Osteoblast (primary cell): ENCODE results near the gene SLC9A5. TPM values are rescaled to one million over a fixed set of nuclear protein-coding genes. Genes with fewer than 3 reads are reported as not detected.
A peak's percentile ranks its signal among the peaks of the same experiment; 100 is the strongest.

Source experiments
- DNase-seq: peaks from one replicate; pipeline ENCODE4 v3.0.0; 2011; ENCODE audit warnings: low spot score, mixed read lengths; ENCODE audit not compliant: insufficient read length; ENCODE audit errors: missing footprints
- H2AFZ ChIP-seq: 2 replicates; pipeline ENCODE4 v1.6.0; 2011; ENCODE audit warnings: mild to moderate bottlenecking, low read length
- H3K27ac ChIP-seq: 2 replicates; pipeline ENCODE4 v1.5.1; 2011; ENCODE audit warnings: mild to moderate bottlenecking, low read depth, low read length, moderate library complexity
- H3K27me3 ChIP-seq: 2 replicates; pipeline ENCODE4 v1.6.0; 2012; ENCODE audit warnings: mild to moderate bottlenecking, control low read depth, inconsistent platforms, low read length, moderate library complexity; ENCODE audit not compliant: insufficient read depth
- H3K36me3 ChIP-seq: 2 replicates; pipeline ENCODE4 v1.5.1; 2011; ENCODE audit warnings: mild to moderate bottlenecking, low read length, control low read depth, moderate library complexity; ENCODE audit not compliant: insufficient read depth
- H3K4me1 ChIP-seq: 2 replicates; pipeline ENCODE4 v1.5.1; 2011; ENCODE audit warnings: mild to moderate bottlenecking, low read length, control low read depth, moderate library complexity; ENCODE audit not compliant: insufficient read depth
- H3K4me2 ChIP-seq: 2 replicates; pipeline ENCODE4 v1.6.0; 2011; ENCODE audit warnings: mild to moderate bottlenecking, low read length; ENCODE audit not compliant: insufficient read depth
- H3K4me3 ChIP-seq: fragments of 200-600 bp; sonication (generic); 3 replicates; pipeline ENCODE4 v1.5.1; 2012; ENCODE audit warnings: mild to moderate bottlenecking, low read length, inconsistent platforms; ENCODE audit not compliant: insufficient read depth
- H3K79me2 ChIP-seq: 2 replicates; pipeline ENCODE4 v1.6.0; 2012; ENCODE audit warnings: mild to moderate bottlenecking, low read length, control low read depth, inconsistent platforms; ENCODE audit not compliant: insufficient read depth
- H3K9me3 ChIP-seq: 2 replicates; pipeline ENCODE4 v1.5.1; 2011; ENCODE audit warnings: low read depth, low read length, control low read depth
- H4K20me1 ChIP-seq: 2 replicates; pipeline ENCODE4 v1.6.0; 2012; ENCODE audit warnings: mild to moderate bottlenecking, low read length, control low read depth; ENCODE audit not compliant: insufficient read depth
- total RNA-seq: library from RNA; depleted of rRNA; stranded (reverse); fragments of >200 nt; gene quantifications from 2 replicates; pipeline ENCODE4 v1.2.3, GENCODE V29; 2012
- TF ChIP-seq, protein P1 (sequence below): IDR thresholded peaks from 2 replicates; pipeline ENCODE4 v1.5.1; 2011; ENCODE audit warnings: mild to moderate bottlenecking, low read depth, low read length, moderate library complexity; ENCODE audit errors: extremely low read depth

SLC9A5 gene
- total RNA-seq, 1 donor: 3.6 TPM

- Histone ChIP-seq H3K36me3 (no peaks in the 10 kb centered on the region), H3K4me2 (no peak overlapping the region), H3K4me3 (no peak overlapping the region), H4K20me1 (no peaks in the 10 kb centered on the region), H3K9me3 (no peaks in the 10 kb centered on the region), H2AFZ (no peak overlapping the region), H3K27me3 (no peaks in the 10 kb centered on the region), H3K4me1 (peaks cover 18% of the 10 kb centered on the region), H3K79me2 (no peaks in the 10 kb centered on the region), H3K27ac (no peak overlapping the region)
- peak; percentile 45 for DNase-seq
- TF ChIP-seq, protein P1, sequence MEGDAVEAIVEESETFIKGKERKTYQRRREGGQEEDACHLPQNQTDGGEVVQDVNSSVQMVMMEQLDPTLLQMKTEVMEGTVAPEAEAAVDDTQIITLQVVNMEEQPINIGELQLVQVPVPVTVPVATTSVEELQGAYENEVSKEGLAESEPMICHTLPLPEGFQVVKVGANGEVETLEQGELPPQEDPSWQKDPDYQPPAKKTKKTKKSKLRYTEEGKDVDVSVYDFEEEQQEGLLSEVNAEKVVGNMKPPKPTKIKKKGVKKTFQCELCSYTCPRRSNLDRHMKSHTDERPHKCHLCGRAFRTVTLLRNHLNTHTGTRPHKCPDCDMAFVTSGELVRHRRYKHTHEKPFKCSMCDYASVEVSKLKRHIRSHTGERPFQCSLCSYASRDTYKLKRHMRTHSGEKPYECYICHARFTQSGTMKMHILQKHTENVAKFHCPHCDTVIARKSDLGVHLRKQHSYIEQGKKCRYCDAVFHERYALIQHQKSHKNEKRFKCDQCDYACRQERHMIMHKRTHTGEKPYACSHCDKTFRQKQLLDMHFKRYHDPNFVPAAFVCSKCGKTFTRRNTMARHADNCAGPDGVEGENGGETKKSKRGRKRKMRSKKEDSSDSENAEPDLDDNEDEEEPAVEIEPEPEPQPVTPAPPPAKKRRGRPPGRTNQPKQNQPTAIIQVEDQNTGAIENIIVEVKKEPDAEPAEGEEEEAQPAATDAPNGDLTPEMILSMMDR: no peak
Measured at GRCh38 chr16:67299269-67299668, 50.5 kb downstream of the SLC9A5 start.

GRCh38 chr16:67301080-67301782 lies 52.5 kb downstream of the SLC9A5 start:
- Histone ChIP-seq H2AFZ (no peak overlapping the region), H3K4me2 (no peak overlapping the region), H3K27ac (no peak overlapping the region), H3K4me3 (no peak overlapping the region), H3K36me3 (no peaks in the 10 kb centered on the region), H4K20me1 (no peaks in the 10 kb centered on the region), H3K27me3 (no peaks in the 10 kb centered on the region), H3K79me2 (no peaks in the 10 kb centered on the region), H3K4me1 (peaks cover 15% of the 10 kb centered on the region), H3K9me3 (no peaks in the 10 kb centered on the region)
- TF ChIP-seq, protein P1: no peak
- DNase-seq: peak; percentile 85

DNA sequence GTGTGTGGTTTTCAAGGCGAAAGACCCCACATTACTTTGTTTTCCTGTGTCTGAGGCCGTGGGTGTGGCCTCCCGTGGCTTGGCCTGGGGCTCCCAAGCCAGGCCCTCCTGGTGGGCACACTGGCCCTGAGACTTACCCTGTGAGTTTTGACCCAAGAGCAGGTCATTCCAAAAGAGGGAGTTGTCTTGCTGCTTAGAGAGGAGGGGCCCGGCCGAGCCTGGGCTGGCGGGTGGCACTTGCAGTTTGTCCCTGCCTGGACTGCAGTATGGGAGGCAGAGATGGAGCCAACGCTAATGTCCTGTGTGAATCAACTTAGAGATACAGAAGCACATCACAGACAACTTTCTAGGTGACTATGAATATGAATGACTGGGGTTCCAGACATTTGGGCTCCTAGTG lies 53.3 kb downstream of the SLC9A5 start:
- TF ChIP-seq, protein P1: no peak
- Histone ChIP-seq H3K4me3 (no peak overlapping the region), H3K27ac (no peak overlapping the region), H2AFZ (no peak overlapping the region), H3K27me3 (no peaks in the 10 kb centered on the region), H4K20me1 (no peaks in the 10 kb centered on the region), H3K4me1 (peaks cover 6% of the 10 kb centered on the region), H3K4me2 (no peak overlapping the region), H3K79me2 (no peaks in the 10 kb centered on the region), H3K9me3 (no peaks in the 10 kb centered on the region), H3K36me3 (no peaks in the 10 kb centered on the region)
- peak; percentile 63 for DNase-seq

DNA sequence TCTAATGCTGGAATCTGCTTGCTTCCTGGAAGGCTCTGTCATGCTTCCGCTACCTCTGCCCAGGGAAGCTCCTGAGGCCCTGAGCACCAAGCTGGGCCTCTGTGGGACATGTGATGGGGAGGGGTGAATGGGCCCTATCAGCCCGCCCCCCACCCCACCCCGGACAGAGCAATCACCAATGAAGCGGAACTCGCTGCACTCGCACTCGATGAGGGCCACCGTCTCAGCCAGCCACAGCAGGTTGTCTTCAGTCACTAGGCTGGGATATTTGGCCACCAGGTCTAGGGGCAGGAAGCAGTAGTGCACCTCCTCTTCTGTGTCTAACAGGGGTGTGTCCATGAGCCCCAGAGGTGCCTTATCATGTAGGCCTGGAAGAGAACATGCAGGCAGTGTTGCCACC lies 54.2 kb downstream of the SLC9A5 start:
- no peak overlapping the region for H3K4me2 ChIP-seq
- H3K4me3 ChIP-seq: no peak overlapping the region
- TF ChIP-seq, protein P1: no peak
- H3K79me2 ChIP-seq: no peaks in the 10 kb centered on the region
- H3K36me3 ChIP-seq: no peaks in the 10 kb centered on the region
- H3K27me3 ChIP-seq: no peaks in the 10 kb centered on the region
- DNase-seq: peak; percentile 48
- H3K9me3 ChIP-seq: no peaks in the 10 kb centered on the region
- no peak overlapping the region for H2AFZ ChIP-seq
- no peaks in the 10 kb centered on the region for H4K20me1 ChIP-seq
- no peak overlapping the region for H3K27ac ChIP-seq
- peaks cover 5% of the 10 kb centered on the region for H3K4me1 ChIP-seq
